ENCODE measurements around the gene PGF.

Gene PGF

GRCh38 chr14:74911221-74911620, 44.2 kb downstream of the PGF start:
- Histone ChIP-seq H3K9ac (ENCODE audit: low read depth, low read length) (no peak overlapping the region), H3K4me2 (ENCODE audit: low read length) (no peak overlapping the region), H3K36me3 (ENCODE audit: insufficient read depth, low read length) (peaks cover 5% of the 10 kb centered on the region), H3K9me3 (replicated peaks; ENCODE audit: low read length) (no peaks in the 10 kb centered on the region), H3K4me1 (ENCODE audit: control insufficient read depth, insufficient read depth, low read length) (peaks cover 12% of the 10 kb centered on the region), H3K4me3 (ENCODE audit: low read length) (no peak overlapping the region), H3K27me3 (ENCODE audit: control insufficient read depth, insufficient read depth, low read length) (no peaks in the 10 kb centered on the region)

- no peaks in the 10 kb centered on the region for H3K27me3 ChIP-seq (ENCODE audit: control insufficient read depth, insufficient read depth, low read length)
- no peak overlapping the region for H3K9ac ChIP-seq (ENCODE audit: low read depth, low read length)
- H3K4me1 ChIP-seq (ENCODE audit: control insufficient read depth, insufficient read depth, low read length), result peaks cover 15% of the 10 kb centered on the region
- H3K36me3 ChIP-seq (ENCODE audit: insufficient read depth, low read length), result peaks cover 5% of the 10 kb centered on the region
- H3K4me2 ChIP-seq (ENCODE audit: low read length), result peak overlapping the region; percentile 46
- H3K9me3 ChIP-seq (replicated peaks; ENCODE audit: low read length), result no peaks in the 10 kb centered on the region
- no peak overlapping the region for H3K4me3 ChIP-seq (ENCODE audit: low read length)
Observed at GRCh38 chr14:74910556-74910955, 44.8 kb downstream of the PGF start.

GRCh38 chr14:74909911-74910310, 45.5 kb downstream of the PGF start:
- H3K36me3 ChIP-seq (ENCODE audit: insufficient read depth, low read length), result peaks cover 10% of the 10 kb centered on the region
- no peak overlapping the region for H3K4me2 ChIP-seq (ENCODE audit: low read length)
- H3K9ac ChIP-seq (ENCODE audit: low read depth, low read length), result no peak overlapping the region
- H3K9me3 ChIP-seq (replicated peaks; ENCODE audit: low read length), result no peaks in the 10 kb centered on the region
- H3K4me3 ChIP-seq (ENCODE audit: low read length), result no peak overlapping the region
- H3K4me1 ChIP-seq (ENCODE audit: control insufficient read depth, insufficient read depth, low read length), result peaks cover 15% of the 10 kb centered on the region
- no peaks in the 10 kb centered on the region for H3K27me3 ChIP-seq (ENCODE audit: control insufficient read depth, insufficient read depth, low read length)

- peaks cover 15% of the 10 kb centered on the region for H3K4me1 ChIP-seq (ENCODE audit: control insufficient read depth, insufficient read depth, low read length)
- peaks cover 14% of the 10 kb centered on the region for H3K36me3 ChIP-seq (ENCODE audit: insufficient read depth, low read length)
- H3K9me3 ChIP-seq (replicated peaks; ENCODE audit: low read length), result no peaks in the 10 kb centered on the region
- H3K9ac ChIP-seq (ENCODE audit: low read depth, low read length), result no peak overlapping the region
- H3K4me2 ChIP-seq (ENCODE audit: low read length), result no peak overlapping the region
- no peak overlapping the region for H3K4me3 ChIP-seq (ENCODE audit: low read length)
- H3K27me3 ChIP-seq (ENCODE audit: control insufficient read depth, insufficient read depth, low read length), result no peaks in the 10 kb centered on the region
Observed at GRCh38 chr14:74909501-74909900, 45.9 kb downstream of the PGF start.

- H3K4me3 ChIP-seq (ENCODE audit: low read length), result no peak overlapping the region
- peaks cover 20% of the 10 kb centered on the region for H3K36me3 ChIP-seq (ENCODE audit: insufficient read depth, low read length)
- no peak overlapping the region for H3K9ac ChIP-seq (ENCODE audit: low read depth, low read length)
- H3K4me2 ChIP-seq (ENCODE audit: low read length), result no peak overlapping the region
- peaks cover 11% of the 10 kb centered on the region for H3K4me1 ChIP-seq (ENCODE audit: control insufficient read depth, insufficient read depth, low read length)
- no peaks in the 10 kb centered on the region for H3K27me3 ChIP-seq (ENCODE audit: control insufficient read depth, insufficient read depth, low read length)
- no peaks in the 10 kb centered on the region for H3K9me3 ChIP-seq (replicated peaks; ENCODE audit: low read length)
Observed at GRCh38 chr14:74908861-74909341, 46.5 kb downstream of the PGF start.

GRCh38 chr14:74907744-74908143, 47.7 kb downstream of the PGF start:
- H3K27me3 ChIP-seq (ENCODE audit: control insufficient read depth, insufficient read depth, low read length), result no peaks in the 10 kb centered on the region
- no peaks in the 10 kb centered on the region for H3K9me3 ChIP-seq (replicated peaks; ENCODE audit: low read length)
- H3K4me2 ChIP-seq (ENCODE audit: low read length), result no peak overlapping the region
- H3K4me1 ChIP-seq (ENCODE audit: control insufficient read depth, insufficient read depth, low read length), result peaks cover 11% of the 10 kb centered on the region
- H3K4me3 ChIP-seq (ENCODE audit: low read length), result no peak overlapping the region
- H3K36me3 ChIP-seq (ENCODE audit: insufficient read depth, low read length), result peaks cover 29% of the 10 kb centered on the region
- H3K9ac ChIP-seq (ENCODE audit: low read depth, low read length), result no peak overlapping the region

GRCh38 chr14:74906925-74907521, 48.4 kb downstream of the PGF start:
- Histone ChIP-seq H3K27me3 (ENCODE audit: control insufficient read depth, insufficient read depth, low read length) (no peaks in the 10 kb centered on the region), H3K9ac (ENCODE audit: low read depth, low read length) (no peak overlapping the region), H3K9me3 (replicated peaks; ENCODE audit: low read length) (no peaks in the 10 kb centered on the region), H3K36me3 (ENCODE audit: insufficient read depth, low read length) (peaks cover 37% of the 10 kb centered on the region), H3K4me2 (ENCODE audit: low read length) (no peak overlapping the region), H3K4me1 (ENCODE audit: control insufficient read depth, insufficient read depth, low read length) (peaks cover 11% of the 10 kb centered on the region), H3K4me3 (ENCODE audit: low read length) (no peak overlapping the region)

- Histone ChIP-seq H3K4me3 (ENCODE audit: low read length) (no peak overlapping the region), H3K27me3 (ENCODE audit: control insufficient read depth, insufficient read depth, low read length) (no peaks in the 10 kb centered on the region), H3K9me3 (replicated peaks; ENCODE audit: low read length) (no peaks in the 10 kb centered on the region), H3K36me3 (ENCODE audit: insufficient read depth, low read length) (peaks cover 49% of the 10 kb centered on the region), H3K4me1 (ENCODE audit: control insufficient read depth, insufficient read depth, low read length) (peaks cover 11% of the 10 kb centered on the region), H3K9ac (ENCODE audit: low read depth, low read length) (no peak overlapping the region), H3K4me2 (ENCODE audit: low read length) (no peak overlapping the region)
Observed at GRCh38 chr14:74905595-74906142, 49.7 kb downstream of the PGF start.

- no peaks in the 10 kb centered on the region for H3K27me3 ChIP-seq (ENCODE audit: control insufficient read depth, insufficient read depth, low read length)
- H3K9me3 ChIP-seq (replicated peaks; ENCODE audit: low read length), result no peaks in the 10 kb centered on the region
- H3K4me3 ChIP-seq (ENCODE audit: low read length), result no peak overlapping the region
- peaks cover 57% of the 10 kb centered on the region for H3K36me3 ChIP-seq (ENCODE audit: insufficient read depth, low read length)
- peaks cover 11% of the 10 kb centered on the region for H3K4me1 ChIP-seq (ENCODE audit: control insufficient read depth, insufficient read depth, low read length)
- no peak overlapping the region for H3K4me2 ChIP-seq (ENCODE audit: low read length)
- no peak overlapping the region for H3K9ac ChIP-seq (ENCODE audit: low read depth, low read length)
Observed at GRCh38 chr14:74904635-74905503, 50.5 kb downstream of the PGF start.

GRCh38 chr14:74902941-74903705, 52.3 kb downstream of the PGF start:
- no peak overlapping the region for H3K4me2 ChIP-seq (ENCODE audit: low read length)
- H3K9me3 ChIP-seq (replicated peaks; ENCODE audit: low read length), result no peaks in the 10 kb centered on the region
- H3K4me3 ChIP-seq (ENCODE audit: low read length), result no peak overlapping the region
- H3K27me3 ChIP-seq (ENCODE audit: control insufficient read depth, insufficient read depth, low read length), result no peaks in the 10 kb centered on the region
- H3K4me1 ChIP-seq (ENCODE audit: control insufficient read depth, insufficient read depth, low read length), result peaks cover 3% of the 10 kb centered on the region
- no peak overlapping the region for H3K9ac ChIP-seq (ENCODE audit: low read depth, low read length)
- peaks cover 74% of the 10 kb centered on the region for H3K36me3 ChIP-seq (ENCODE audit: insufficient read depth, low read length)

GRCh38 chr14:74898694-74899093, 56.7 kb downstream of the PGF start:
- no peaks in the 10 kb centered on the region for H3K4me1 ChIP-seq (ENCODE audit: control insufficient read depth, insufficient read depth, low read length)
- H3K9me3 ChIP-seq (replicated peaks; ENCODE audit: low read length), result no peaks in the 10 kb centered on the region
- H3K4me2 ChIP-seq (ENCODE audit: low read length), result no peak overlapping the region
- H3K27me3 ChIP-seq (ENCODE audit: control insufficient read depth, insufficient read depth, low read length), result no peaks in the 10 kb centered on the region
- H3K4me3 ChIP-seq (ENCODE audit: low read length), result no peak overlapping the region
- peaks cover 91% of the 10 kb centered on the region for H3K36me3 ChIP-seq (ENCODE audit: insufficient read depth, low read length)
- no peak overlapping the region for H3K9ac ChIP-seq (ENCODE audit: low read depth, low read length)

Data from skeletal muscle satellite cell (primary cell).